GM11168 (cell line): ENCODE data around the gene MAST4.

ENCODE experiments used
- in situ Hi-C: fragments of 300-500 bp; cut with MboI; formaldehyde crosslinking; loops from one replicate; pipeline ENCODE4 v1.12.0; 2022; ENCODE audit warnings: low sequenced_read_pairs; ENCODE audit not compliant: unreplicated experiment

Gene MAST4

DNA sequence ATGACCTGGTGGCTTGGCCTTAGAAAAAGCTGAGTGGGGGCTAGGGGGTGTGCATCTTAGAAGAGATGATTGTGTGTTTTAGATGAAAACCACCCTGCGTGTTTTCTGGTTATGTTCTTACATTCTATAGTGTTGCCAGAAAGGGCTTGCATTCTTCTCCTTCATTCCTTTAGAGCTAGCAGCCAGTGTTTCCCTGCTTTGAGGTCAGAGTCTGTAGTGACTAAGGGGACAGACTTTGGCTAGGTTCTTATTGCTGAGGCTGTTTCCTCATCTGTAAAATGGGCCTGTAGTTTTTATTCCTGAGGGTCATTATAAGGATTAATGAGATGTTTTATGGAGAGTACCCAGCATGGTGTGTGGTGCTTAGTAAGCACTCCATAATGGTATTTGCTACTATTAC is 6.4 kb downstream of the MAST4 start:
- in situ Hi-C loops, result no loop called here

DNA sequence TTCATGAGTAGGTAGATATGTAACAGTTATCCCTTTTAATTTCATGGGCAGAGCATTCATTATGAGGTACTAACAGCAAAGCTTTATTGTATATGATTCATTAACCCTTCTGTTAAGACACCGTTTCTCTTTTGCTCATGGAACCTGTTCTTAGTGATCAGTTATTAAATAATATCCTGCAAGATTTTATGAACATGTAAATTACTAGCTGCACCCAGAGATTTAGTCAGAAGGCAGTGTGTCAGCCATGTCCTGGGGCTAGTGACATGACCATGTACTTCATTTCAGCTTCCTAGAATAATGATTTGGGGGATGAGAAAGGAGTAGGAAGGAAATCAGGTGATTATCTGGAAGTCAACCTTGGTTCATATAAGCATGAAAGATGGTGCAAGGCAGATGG is 7.0 kb downstream of the MAST4 start:
- in situ Hi-C loops, result no loop called here

DNA sequence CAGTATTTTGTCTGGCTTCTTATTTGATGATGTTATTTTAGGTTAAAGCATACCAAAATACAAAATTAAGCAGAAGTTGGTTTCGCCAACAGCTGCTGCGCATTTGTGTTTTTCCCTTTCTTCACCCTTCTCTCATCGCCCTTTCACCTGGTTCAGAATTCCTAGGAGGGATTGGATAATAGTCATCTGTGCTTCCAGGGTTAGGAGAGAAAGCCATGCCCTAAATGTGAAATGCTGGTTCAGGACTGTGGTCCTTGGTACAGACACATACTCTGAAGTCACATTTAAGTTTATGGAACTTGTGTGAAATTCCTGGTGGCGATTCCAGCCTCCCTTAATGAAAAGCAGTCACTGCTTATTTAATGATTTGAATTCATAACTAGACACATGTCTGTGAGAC is 7.7 kb downstream of the MAST4 start:
- in situ Hi-C loops, result no loop called here

DNA sequence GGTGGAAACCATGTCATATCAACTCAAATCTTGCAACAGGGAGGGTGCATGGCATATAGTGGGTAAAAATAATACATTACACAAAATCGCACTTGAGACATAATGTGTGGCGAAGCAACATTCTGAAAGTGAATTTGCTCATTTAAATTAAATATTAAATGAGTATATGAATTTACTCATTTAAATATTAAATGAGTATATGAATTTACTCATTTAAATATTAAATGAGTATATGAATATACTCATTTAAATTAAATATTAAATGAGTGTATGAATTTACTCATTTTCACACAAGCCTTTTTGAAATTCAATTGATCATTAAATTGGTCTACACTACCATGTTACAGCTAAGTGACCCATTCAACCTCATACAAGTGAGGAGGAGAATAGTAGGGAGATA is 10.5 kb downstream of the MAST4 start:
- in situ Hi-C loops, result no loop called here

DNA sequence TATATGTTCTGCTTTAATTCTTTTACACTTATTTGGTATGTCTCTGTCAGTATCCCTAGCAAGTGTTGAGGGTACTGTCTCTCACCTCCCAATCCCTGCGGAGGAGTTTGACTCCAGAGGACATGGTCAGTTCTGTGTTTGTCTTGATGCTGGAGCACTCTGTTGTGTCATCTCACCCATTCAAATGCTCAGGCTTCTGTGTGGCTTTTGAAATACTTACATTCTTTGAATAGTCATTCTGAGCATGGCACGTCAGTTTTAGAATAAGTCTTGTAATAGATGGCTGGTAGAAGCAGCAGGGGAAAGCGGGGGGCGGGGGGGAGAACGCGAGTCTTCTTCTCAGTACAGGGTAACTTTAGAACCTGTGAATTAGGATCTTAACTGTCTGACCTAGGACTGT is 12.3 kb downstream of the MAST4 start:
- in situ Hi-C loops, result no loop called here

DNA sequence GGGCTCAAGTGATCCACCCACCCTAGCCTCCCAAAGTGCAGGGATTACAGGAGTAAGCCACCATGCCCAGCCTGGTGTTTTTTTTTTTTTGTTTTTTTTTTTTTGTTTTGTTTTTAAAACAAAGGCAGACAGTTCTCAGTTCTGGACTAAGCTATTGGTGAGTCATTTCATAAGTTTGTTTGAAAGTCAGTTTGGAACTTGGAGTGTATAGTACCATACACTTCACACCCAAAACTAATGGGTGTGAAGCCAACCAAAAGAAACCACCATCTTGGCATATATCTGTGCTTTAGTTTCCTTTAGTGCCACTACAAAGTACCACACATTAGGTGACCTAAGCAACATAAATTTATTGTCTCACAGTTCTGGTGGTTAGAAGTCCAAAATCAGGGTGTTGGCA is 13.4 kb downstream of the MAST4 start:
- in situ Hi-C loops, result no loop called here

DNA sequence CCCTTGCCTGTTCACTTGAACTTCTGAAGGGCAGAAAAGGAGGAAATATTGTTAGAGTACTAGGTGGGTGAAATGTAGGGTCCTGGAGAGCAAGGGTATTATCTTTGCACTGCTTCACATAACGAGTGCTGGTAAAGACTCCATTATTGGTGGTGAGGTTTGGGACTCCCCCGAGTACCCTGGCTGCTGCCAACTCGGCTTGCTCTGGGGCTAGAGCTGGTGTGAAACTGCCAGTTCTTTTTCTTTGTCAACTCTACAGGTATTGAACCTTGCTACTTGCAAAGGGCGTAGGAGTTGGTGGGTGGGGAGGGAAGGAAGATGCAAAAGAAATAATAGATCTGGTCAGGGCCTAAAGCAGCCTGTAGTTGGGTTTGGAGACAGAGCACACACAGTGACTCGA is 16.0 kb downstream of the MAST4 start:
- in situ Hi-C loops, result no loop called here

DNA sequence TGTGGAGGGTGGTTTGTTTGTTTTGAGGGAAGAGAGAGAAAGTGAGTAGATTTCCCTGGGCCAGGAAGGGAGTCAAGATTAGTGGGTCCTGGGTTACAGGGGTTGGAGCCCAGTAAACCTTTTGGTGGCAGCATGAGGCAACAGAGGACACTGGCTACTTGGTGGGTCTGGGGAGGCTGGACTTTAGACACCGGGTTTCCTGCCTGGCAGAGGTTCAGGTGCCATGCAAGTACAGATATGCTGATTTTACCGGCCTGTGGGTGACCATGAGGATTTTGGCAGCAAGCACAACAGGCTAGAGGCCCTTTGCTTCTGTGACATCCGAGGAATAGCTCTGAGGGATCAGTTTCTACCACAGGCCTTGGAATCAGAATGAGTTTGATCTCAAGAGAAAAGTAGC is 18.9 kb downstream of the MAST4 start:
- in situ Hi-C loops, result no loop called here

DNA sequence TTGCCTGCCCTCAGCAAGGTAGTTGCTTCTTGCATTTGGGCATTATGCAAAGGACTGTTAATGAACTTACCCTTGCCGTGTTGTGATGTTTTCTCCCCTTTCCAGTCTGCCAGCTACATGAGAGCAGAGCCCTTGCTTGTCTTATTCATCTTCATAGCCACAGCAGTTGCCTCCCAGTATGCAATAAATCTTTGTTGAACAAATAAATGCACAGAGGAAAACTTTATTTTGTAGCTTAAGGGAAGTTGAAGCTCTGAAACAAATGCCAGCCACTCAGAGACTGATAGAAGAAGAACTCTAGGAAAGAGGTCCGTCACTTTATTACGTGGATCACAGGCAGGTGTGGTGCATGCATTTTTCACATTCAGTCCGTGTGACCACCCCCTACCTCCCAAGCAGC is 19.7 kb downstream of the MAST4 start:
- in situ Hi-C loops, result no loop called here

DNA sequence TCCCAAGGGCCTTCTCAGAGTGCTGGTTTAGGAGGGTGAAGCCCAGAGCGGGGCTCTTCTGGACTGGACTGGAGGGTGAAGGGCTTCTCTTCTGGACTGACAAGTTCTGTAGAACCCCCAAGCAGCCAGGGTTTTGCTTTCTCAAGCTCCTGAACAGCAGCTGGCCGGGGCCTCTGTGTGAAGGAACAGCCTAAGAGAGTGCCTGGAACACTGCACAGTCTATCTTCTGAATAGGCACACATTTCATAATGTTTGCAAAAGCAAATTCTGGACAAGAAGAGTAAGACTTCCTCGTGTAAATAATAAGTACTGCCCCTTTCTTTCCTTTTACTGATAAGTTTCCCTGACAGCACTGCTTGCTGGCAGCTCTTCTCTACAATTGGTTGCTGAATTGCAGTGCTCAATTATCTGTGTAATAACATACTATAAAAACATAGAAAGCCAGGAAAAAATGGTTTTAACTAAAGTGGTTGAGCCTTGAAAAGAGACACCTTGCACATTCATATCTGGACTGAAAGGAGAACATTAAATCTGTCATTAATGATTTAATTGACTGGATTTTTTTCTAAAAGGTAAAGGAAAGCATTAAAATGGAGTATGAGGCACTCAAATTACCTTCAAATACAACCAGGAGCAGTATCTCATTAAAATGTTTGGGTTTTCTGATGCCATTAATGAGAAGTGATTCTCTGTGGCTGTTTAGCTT is 20.5 kb downstream of the MAST4 start:
- in situ Hi-C loops, result no loop called here

DNA sequence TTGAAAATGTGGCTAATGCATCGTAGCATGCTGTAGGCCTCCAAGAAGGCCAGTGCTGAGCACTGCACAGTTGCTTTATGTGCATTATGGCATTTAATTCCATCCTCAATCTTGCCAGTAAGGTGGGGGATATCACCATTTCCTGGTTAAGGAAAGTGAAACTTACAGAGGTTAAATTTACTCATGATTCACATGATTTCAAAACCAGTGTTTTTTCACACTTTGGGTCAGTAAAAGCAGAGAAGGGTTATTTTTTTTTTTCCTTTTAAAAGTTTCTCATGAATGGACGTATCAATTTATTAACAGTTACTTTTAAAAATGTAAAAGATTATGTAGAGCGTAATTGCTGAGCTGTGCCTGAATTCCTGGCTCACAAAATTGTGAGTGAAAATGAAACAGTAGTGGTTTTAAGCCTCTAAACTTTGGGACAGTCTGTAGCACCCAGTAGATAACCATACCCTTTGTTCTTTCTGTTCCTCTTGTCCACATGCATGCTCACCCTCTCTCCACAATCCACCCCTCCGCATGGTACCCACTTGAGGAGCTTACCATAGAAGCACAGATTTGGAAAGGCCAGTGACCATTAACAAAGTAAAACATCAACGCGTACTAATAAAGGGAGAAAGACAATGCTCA is 21.2 kb downstream of the MAST4 start:
- in situ Hi-C loops, result no loop called here

DNA sequence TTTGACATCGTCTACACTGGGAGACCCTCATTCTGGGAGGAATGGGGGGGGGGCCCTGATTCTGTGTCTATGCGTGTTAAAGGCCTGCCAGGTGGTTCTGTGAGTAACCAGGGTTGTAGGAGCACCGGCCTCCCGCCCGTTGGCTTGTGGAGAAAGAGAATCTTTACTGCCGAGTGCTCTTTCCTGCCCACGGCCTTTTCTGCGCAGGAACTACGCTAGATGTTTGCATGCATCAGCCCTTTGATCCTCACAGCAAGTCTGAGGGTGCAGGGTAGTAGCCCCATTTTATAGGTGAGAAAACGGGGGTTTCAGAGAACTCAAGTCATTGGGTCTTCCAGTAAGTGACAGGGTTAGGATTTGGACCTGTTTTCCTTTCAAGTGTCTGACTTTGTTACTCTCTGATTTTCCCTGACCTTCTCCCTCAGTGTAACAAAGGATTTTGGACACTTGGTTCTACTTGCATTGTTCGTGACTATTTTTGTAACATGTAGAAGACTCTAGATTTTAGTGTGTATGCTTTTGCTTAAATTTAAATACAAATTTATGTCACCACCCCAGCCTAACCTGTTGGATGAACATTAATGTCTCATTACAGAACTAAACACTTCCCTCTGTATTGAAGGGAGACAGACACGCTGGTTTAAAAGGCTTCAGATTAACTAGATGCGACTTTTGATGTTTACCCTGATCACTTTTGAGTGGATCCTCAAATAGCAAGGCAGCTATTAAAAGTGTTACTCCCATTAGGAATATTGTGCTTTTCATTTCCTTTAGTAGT is 22.0 kb downstream of the MAST4 start:
- in situ Hi-C loops, result no loop called here

DNA sequence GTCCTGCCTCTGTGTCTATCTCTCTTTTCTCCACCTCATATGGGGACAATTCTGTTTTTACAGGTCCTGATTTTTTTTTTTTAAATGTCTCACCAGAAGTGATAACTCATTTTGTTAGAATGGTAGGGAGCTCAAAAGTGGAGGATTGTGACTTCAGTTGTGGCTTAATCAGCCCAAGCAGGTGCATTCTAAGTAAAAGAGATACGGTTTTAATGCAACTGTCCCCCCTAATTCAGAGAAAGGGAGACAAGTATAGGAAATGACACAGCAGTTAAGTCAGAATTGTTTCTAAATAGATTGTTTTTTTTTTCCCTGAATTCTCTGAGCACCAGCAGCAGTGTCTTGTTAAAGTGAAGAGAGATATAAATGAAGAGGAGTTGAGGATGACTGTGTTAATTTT is 24.5 kb downstream of the MAST4 start:
- in situ Hi-C loops, result no loop called here

DNA sequence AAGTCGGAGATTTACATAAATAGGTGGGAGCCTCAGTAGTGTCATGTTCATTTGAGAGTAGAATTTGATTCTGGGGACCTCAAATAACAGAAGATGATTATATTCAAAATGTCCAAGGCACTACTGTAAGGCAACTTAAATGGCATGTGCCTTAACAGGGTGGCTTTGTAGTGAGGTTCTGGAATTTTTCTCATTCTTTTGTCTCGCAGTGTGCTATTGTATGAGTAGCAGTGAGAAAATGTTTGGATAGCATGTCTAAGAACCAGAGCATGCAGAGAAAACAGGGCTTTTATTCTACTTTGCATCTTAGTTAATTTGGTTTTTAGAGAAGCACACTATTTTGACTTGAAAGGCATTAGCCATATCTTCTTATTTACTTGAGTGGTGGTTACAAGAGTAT is 25.0 kb downstream of the MAST4 start:
- in situ Hi-C loops, result no loop called here

DNA sequence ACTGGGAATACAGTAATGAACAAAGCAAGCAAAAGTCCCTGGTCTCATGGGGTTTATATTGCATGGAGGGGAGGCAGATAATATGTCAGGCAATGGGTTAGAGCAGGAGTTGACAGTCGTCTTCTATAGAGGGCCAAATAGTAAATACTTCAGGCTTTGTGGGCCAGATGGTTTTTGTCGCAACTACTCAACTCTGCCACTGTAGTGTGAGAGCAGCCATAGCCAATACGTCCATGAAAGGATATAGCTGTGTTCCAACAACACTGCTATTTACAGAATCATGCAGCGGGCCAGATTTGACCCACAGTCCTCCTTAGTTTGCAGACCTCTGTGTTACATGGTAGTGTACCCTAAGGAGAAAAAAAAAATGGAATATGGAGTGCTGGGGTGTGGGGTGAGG is 25.5 kb downstream of the MAST4 start:
- in situ Hi-C loops, result no loop called here

DNA sequence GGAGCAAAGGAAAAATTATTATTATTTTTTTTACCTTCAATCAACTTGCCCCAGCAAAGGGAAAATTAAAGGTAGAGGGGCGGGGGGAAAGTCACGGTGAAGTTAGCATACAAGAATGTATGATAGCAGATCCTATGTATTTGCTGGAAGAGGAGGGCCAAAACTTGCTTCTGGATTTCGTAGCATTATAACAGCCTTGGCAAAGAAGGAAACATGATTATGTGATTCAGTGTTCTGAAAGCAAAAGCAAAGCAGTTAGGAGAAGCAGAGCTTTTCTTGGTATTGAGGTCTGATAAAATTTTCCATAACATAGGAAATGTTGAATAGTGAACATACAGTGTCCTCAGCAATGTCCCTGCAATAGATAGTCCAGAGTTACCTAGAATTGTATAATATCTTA is 32.4 kb downstream of the MAST4 start:
- in situ Hi-C loops, result no loop called here

DNA sequence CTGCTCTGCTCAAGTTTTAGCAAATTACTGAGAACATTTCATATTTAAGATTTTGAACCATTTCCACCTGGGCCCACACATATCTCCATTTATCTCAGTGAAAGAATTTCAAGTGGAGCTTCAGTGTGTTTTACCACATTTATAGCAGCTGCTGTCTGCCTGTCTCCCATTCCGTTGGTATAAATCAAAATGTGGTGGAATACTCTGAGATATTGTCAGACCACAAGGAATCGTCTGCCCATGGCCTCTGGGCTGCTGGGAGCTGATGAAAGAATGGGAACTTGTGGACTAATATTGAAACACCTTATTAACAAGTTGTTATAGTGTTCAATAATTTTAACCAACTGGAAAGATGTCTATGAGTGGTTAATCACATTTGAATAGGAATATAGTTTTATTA is 33.3 kb downstream of the MAST4 start:
- in situ Hi-C loops, result no loop called here

DNA sequence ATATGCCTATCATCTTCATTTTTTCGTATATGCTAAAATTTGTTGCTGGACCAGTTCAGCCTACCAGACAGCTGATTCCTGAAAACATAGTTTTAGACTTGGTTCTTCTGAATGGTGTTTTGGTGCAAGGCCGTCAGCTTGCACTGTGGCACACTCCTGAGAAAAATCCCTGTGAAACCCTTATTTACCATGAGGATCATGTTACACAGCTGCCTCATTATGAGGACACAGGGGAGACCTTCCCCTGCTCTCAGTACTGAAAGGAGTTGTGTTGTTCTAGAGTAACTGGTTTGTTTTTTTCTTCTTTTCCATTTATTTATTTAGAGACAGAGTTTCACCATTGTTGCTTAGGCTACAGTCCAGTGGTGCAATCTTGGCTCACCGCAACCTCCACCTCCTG is 37.6 kb downstream of the MAST4 start:
- in situ Hi-C loops, result no loop called here

DNA sequence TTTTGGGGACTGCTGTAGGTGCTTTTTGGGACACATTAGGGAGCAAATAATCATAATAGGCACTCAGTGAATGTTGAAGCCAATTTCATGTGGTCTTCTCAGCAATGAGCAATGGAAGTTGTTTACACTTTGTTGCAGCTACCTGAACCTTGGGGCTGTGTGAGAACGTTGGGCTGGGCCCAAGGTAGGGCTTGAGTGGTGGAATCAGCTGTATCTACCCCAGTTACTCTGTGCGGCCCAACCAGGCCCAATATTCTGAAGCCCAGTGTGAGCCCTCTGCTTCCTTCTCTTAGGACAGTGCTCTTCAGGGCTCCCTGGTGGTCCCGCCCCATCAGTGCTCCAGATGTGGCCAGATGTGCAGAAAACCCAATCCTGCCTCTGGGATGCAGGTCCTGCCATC is 38.4 kb downstream of the MAST4 start:
- in situ Hi-C loops, result no loop called here

DNA sequence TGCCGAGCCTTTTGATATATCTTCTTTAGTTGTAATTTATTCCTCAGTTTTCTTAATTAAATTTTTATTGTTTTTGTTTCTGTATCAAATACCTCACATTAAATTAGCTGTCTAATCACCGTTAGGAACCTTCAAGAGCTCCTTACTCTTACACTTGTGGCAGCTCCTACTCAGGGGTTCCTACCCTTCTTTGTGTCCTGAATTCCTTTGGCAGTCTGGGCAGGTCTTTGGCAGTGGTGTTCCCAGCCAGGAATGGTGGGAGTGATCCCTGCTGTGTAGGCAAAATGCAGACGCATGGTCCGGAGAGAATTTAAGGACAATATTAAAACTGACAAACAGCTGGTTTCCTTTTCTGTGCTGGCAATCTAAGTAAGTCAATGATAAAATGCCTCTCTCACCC is 41.8 kb downstream of the MAST4 start:
- in situ Hi-C loops, result no loop called here

DNA sequence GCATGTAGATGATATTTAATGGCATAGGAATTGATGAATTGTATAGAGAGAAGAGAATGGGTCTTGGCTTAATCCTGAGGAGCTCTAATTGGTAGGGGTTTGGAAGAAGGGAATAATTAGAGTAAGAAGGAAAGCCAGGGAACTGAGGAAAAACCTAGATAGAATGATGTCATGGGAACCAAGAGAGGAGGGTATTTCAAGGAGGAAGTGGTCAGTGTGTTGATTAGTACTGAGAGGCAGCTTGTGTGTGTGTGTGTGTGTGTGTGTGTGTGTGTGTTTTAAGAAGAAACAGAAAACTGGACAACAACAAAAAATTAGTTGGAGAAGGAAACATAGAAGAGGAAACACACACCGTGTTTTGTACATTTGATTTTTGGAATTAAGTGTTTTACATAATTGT is 42.8 kb downstream of the MAST4 start:
- in situ Hi-C loops, result no loop called here

DNA sequence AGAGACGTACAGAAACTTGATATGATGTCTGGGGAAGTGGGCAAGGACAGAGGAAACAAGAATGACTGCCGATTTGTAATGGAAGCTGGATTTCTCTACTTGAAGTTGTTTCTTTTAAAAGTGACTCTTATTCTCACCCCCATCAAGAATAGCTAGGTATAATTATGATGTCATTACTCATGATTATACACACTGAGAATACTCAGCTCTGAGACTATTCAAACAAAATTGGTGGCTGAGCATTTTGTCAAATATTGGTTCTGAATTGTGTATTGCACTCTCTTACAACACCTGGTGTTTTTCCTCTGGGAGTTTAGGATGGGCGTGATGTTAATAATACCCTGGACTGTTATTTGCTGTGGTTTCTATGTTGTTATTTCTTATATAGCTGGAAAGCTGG is 46.3 kb downstream of the MAST4 start:
- in situ Hi-C loops, result no loop called here
